Stimulated activated CD8-positive, alpha-beta memory T cell treated with anti-CD3 and anti-CD28 coated beads, Interleukin-2, amount 100 ng/mL, for 48 hours (primary cell): ENCODE data around the gene DOCK10.
A peak's percentile ranks its signal among the peaks of the same experiment; 100 is the strongest.

Experiments used
- DNase-seq, 2 donors: peaks; one replicate each; pipeline ENCODE4 v3.0.0-alpha.2; 2020; ENCODE audit warnings: low read depth in 2 of 2

Gene DOCK10

GRCh38 chr2:225041207-225041850, 939 bp downstream of the DOCK10 start:
- peak; percentile 50 to 63 for DNase-seq

GRCh38 chr2:225040856-225041206, 1.4 kb downstream of the DOCK10 start:
- DNase-seq, result peak; percentile 30 to 34

- DNase-seq, result no peak
Measured at GRCh38 chr2:225040142-225040541, 2.1 kb downstream of the DOCK10 start.

- no peak for DNase-seq
Measured at GRCh38 chr2:225038231-225038523, 4.1 kb downstream of the DOCK10 start.

GRCh38 chr2:225037415-225038230, 4.6 kb downstream of the DOCK10 start:
- no peak for DNase-seq

GRCh38 chr2:225036431-225036830, 5.8 kb downstream of the DOCK10 start:
- DNase-seq, result no peak

- no peak for DNase-seq
Measured at GRCh38 chr2:225033440-225034318, 8.6 kb downstream of the DOCK10 start.

GRCh38 chr2:225032246-225032645, 10.0 kb downstream of the DOCK10 start:
- no peak for DNase-seq

GRCh38 chr2:225031599-225031998, 10.7 kb downstream of the DOCK10 start:
- no peak for DNase-seq

GRCh38 chr2:225030893-225031292, 11.4 kb downstream of the DOCK10 start:
- DNase-seq, result no peak

GRCh38 chr2:225030203-225030602, 12.1 kb downstream of the DOCK10 start:
- DNase-seq, result peak in 1 of 2 donors; percentile 17

- DNase-seq, result no peak
Measured at GRCh38 chr2:225028572-225028971, 13.7 kb downstream of the DOCK10 start.

GRCh38 chr2:225027061-225027762, 15.1 kb downstream of the DOCK10 start:
- DNase-seq, result peak in 1 of 2 donors; percentile 42

- DNase-seq, result no peak
Measured at GRCh38 chr2:225025917-225026571, 16.2 kb downstream of the DOCK10 start.

GRCh38 chr2:225022188-225022587, 20.1 kb downstream of the DOCK10 start:
- no peak for DNase-seq

- no peak for DNase-seq
Measured at GRCh38 chr2:225020168-225020849, 22.0 kb downstream of the DOCK10 start.

GRCh38 chr2:225019105-225019504, 23.2 kb downstream of the DOCK10 start:
- no peak for DNase-seq

- DNase-seq, result no peak
Measured at GRCh38 chr2:225017713-225018112, 24.6 kb downstream of the DOCK10 start.

GRCh38 chr2:225017098-225017685, 25.1 kb downstream of the DOCK10 start:
- no peak for DNase-seq
